Common myeloid progenitor, CD34-positive (primary cell): ENCODE measurements around the gene TPST1.
"Not testable (repeated sequence)": the region's sequence is repeated elsewhere in the genome, so short reads cannot be mapped to it uniquely, and the experiment has no call there.

Experiments
- CTCF ChIA-PET: fragments of 350-600 bp; sonication (Branson Sonifier 250); formaldehyde crosslinking; loops from one replicate; lab custom pipeline; 2021; ENCODE audit warnings: antibody characterized with exemption; lab: Charles Lee
- POLR2A ChIA-PET: fragments of 350-600 bp; sonication (Branson Sonifier 250); formaldehyde crosslinking; loops from one replicate; lab custom pipeline; 2021; ENCODE audit warnings: antibody characterized with exemption; lab: Charles Lee
- DNase-seq, 3 donors: peaks; one replicate each; pipeline versions ENCODE4 v3.0.0 to v3.0.0-alpha.2; 2013
- H3K27ac ChIP-seq, 2 experiments: 1 replicate in 1 of 2; 2 replicates in 1 of 2; pipeline ENCODE4 v1.7.0; 2013; ENCODE audit warnings: inconsistent platforms in 2 of 2, low read length in 2 of 2, mild to moderate bottlenecking in 2 of 2, low read depth in 1 of 2, moderate library complexity in 1 of 2; ENCODE audit not compliant: severe bottlenecking in 2 of 2, insufficient read depth in 1 of 2, poor library complexity in 1 of 2
- H3K27me3 ChIP-seq, 5 experiments: replicated peaks in 2 of 5; 1 replicate in 3 of 5; 2 replicates in 2 of 5; pipeline versions ENCODE4 v1.6.1 to v1.7.0; 2013; ENCODE audit warnings: low read length in 4 of 5, mild to moderate bottlenecking in 2 of 5, moderate library complexity in 2 of 5, inconsistent platforms in 1 of 5; ENCODE audit not compliant: insufficient read depth in 5 of 5, control insufficient read depth in 4 of 5
- H3K36me3 ChIP-seq, 4 experiments: 1 replicate in 2 of 4; 2 replicates in 2 of 4; pipeline versions ENCODE4 v1.6.1 to v1.7.0; 2013; ENCODE audit warnings: low read length in 3 of 4, control low read depth in 1 of 4, mild to moderate bottlenecking in 1 of 4; ENCODE audit not compliant: control insufficient read depth in 4 of 4, insufficient read depth in 4 of 4
- H3K4me1 ChIP-seq, 4 experiments: 1 replicate in 3 of 4; 2 replicates in 1 of 4; pipeline versions ENCODE4 v1.6.1 to v1.7.1; 2013; ENCODE audit warnings: low read length in 3 of 4, mild to moderate bottlenecking in 3 of 4, control low read depth in 1 of 4, inconsistent platforms in 1 of 4, moderate library complexity in 1 of 4; ENCODE audit not compliant: control insufficient read depth in 4 of 4, insufficient read depth in 4 of 4; ENCODE audit errors: control extremely low read depth in 1 of 4
- H3K4me3 ChIP-seq, 7 experiments: 1 replicate in 4 of 7; 2 replicates in 3 of 7; pipeline versions ENCODE4 v1.5.1 to v1.7.0; 2013; ENCODE audit warnings: mild to moderate bottlenecking in 7 of 7, low read length in 6 of 7, moderate library complexity in 6 of 7, inconsistent platforms in 2 of 7, low read depth in 2 of 7, control low read depth in 1 of 7; ENCODE audit not compliant: insufficient read depth in 4 of 7, control insufficient read depth in 1 of 7; ENCODE audit errors: extremely low read depth in 1 of 7
- H3K9me3 ChIP-seq, 5 experiments: 1 replicate in 4 of 5; 2 replicates in 1 of 5; pipeline versions ENCODE4 v1.6.1 to v1.7.1; 2013; ENCODE audit warnings: low read length in 4 of 5, mild to moderate bottlenecking in 2 of 5, inconsistent platforms in 1 of 5, low read depth in 1 of 5, moderate library complexity in 1 of 5; ENCODE audit not compliant: control insufficient read depth in 4 of 5, insufficient read depth in 2 of 5; ENCODE audit errors: control extremely low read depth in 1 of 5
- WGBS: methylation state at CpG from one replicate; pipeline ENCODE4 v1.1.5; 2013; ENCODE audit not compliant: insufficient coverage; 5-methylcytosine and 5-hydroxymethylcytosine counted together

The TPST1 gene

DNA sequence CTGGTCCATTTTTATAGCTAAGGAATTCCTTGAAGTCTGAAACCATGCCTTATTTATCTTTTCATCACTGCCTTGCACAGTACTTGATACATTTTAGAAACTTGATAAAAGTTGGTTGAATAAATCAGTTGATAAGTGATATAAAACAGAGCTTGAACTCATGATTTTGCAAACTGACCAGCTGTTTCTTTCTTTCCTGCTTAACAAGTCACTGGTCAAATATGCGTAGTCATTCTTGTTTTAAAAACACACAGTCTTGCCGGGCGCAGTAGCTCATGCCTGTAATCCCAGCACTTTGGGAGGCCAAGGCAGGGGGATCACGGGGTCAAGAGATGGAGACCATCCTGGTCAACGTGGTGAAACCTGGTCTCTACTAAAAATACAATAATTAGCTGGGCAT lies 6.3 kb downstream of the TPST1 start:
- WGBS = 80% methylated on average over 3 of the region's 5 CpGs
- CTCF ChIA-PET = interaction anchor here (1.0 to 1.1 kb wide), 2 partner anchors 14 to 41 kb away, joined by 3 read pairs; no protein-coding TSS in a partner anchor
- Histone ChIP-seq H3K9me3 (no peaks in the 10 kb centered on the region), H3K4me1 (peaks cover 10 to 19% (median 18%) of the 10 kb centered on the region in 4 experiments), H3K36me3 (no peaks in the 10 kb centered on the region), H3K27me3 (no peaks in the 10 kb centered on the region), H3K4me3 (no peak overlapping the region), H3K27ac (no peak overlapping the region)
- POLR2A ChIA-PET = no interaction called here
- no peak for DNase-seq

- no peak for DNase-seq
- WGBS = 100% methylated on average over 3 of the region's 6 CpGs
- CTCF ChIA-PET = no interaction called here
- no peaks in the 10 kb centered on the region for H3K27me3 ChIP-seq
- no peaks in the 10 kb centered on the region for H3K4me1 ChIP-seq
- POLR2A ChIA-PET = no interaction called here
- H3K36me3 ChIP-seq = no peaks in the 10 kb centered on the region
- no peaks in the 10 kb centered on the region for H3K9me3 ChIP-seq
- no peak overlapping the region for H3K4me3 ChIP-seq
- no peak overlapping the region for H3K27ac ChIP-seq
Measured at GRCh38 chr7:66213637-66214036, 8.5 kb downstream of the TPST1 start.

- Histone ChIP-seq H3K36me3 (no peaks in the 10 kb centered on the region), H3K27ac (no peak overlapping the region), H3K9me3 (no peaks in the 10 kb centered on the region), H3K4me3 (no peak overlapping the region), H3K4me1 (no peaks in the 10 kb centered on the region), H3K27me3 (no peaks in the 10 kb centered on the region)
- POLR2A ChIA-PET = no interaction called here
- CTCF ChIA-PET = no interaction called here
- DNase-seq = no peak
- 100% methylated on average over 1 of the region's 4 CpGs for WGBS
Measured at GRCh38 chr7:66216687-66217086, 11.6 kb downstream of the TPST1 start.

GRCh38 chr7:66219805-66220204 lies 14.7 kb downstream of the TPST1 start:
- peaks cover 0 to 6% (median 2%) of the 10 kb centered on the region in 4 experiments for H3K4me1 ChIP-seq
- CTCF ChIA-PET = no interaction called here
- no peaks in the 10 kb centered on the region for H3K36me3 ChIP-seq
- no peaks in the 10 kb centered on the region for H3K27me3 ChIP-seq
- 80% methylated on average over 1 of the region's 1 CpG for whole genome bisulfite sequencing
- H3K9me3 ChIP-seq = no peaks in the 10 kb centered on the region
- POLR2A ChIA-PET = interaction anchor here (0.6 kb wide), 1 partner anchor 546 kb away, joined by 3 read pairs; no protein-coding TSS in a partner anchor
- H3K27ac ChIP-seq = no peak overlapping the region
- DNase-seq = no peak
- no peak overlapping the region for H3K4me3 ChIP-seq

DNA sequence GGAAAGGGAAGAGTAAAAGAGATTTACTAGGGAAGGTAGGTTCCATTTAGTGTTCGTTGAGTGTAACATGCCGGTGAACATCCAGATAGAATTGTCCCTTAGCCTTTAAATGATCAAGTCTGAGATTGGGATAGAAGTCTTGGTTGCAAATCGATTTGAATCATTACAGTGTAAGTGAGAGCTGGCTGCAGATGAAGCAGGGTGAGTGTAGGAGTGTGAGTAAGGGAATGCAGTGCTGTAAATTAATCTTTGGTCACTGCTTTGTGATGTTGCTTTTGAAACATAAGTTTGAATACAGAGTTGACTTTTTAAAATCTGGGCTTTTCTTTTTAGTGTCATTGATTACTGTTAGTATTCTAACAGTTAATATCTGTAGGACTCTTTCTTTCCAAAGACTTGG lies 16.3 kb downstream of the TPST1 start:
- Histone ChIP-seq H3K36me3 (no peaks in the 10 kb centered on the region), H3K4me3 (no peak overlapping the region), H3K9me3 (no peaks in the 10 kb centered on the region), H3K27ac (no peak overlapping the region), H3K4me1 (peaks cover 0 to 6% (median 2%) of the 10 kb centered on the region in 4 experiments), H3K27me3 (no peaks in the 10 kb centered on the region)
- no peak for DNase-seq
- ChIA-PET POLR2A (no interaction called here), CTCF (no interaction called here)
- 100% methylated on average over 3 of the region's 3 CpGs for WGBS

DNA sequence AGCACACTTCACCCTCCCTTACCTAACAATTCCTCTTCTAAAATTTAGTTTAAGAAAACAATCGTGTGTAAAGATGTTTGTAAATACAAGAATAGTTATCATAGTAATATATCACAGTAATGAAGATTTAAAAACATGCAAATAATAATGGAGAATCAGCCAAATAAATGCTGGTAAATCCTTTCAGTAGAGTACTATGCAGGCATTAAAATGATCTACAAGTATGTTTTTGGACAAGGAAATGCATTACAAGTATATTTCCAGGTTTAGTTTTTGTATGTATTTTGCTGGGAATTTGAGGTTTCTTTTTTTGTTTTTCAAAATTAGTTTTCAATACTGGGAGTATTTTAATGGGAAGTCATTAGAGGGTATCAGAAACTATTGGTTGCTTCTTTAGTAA lies 22.7 kb downstream of the TPST1 start:
- CTCF ChIA-PET = no interaction called here

GRCh38 chr7:66231326-66232216 lies 26.4 kb downstream of the TPST1 start:
- H3K27me3 ChIP-seq, DNase-seq, H3K36me3 ChIP-seq, H3K9me3 ChIP-seq, H3K27ac ChIP-seq, H3K4me1 ChIP-seq, CTCF ChIA-PET, H3K4me3 ChIP-seq, POLR2A ChIA-PET: not testable (repeated sequence)
- 99% methylated on average over 13 of the region's 24 CpGs for WGBS

More for the DNA sequence above, 22.7 kb downstream of the TPST1 start:
- H3K4me1 ChIP-seq = no peaks in the 10 kb centered on the region
- POLR2A ChIA-PET = no interaction called here
- no peaks in the 10 kb centered on the region for H3K36me3 ChIP-seq
- no peak overlapping the region for H3K27ac ChIP-seq
- no peaks in the 10 kb centered on the region for H3K27me3 ChIP-seq
- DNase-seq = no peak
- peaks cover 0 to 5% (median 0%) of the 10 kb centered on the region in 5 experiments for H3K9me3 ChIP-seq
- no peak overlapping the region for H3K4me3 ChIP-seq
- WGBS = no CpG with 5 or more reads among the region's 1 CpG
